Activated effector memory CD4-positive, alpha-beta T cell treated with Interleukin-2 at 50 U/mL for 16 hours (primary cell): ENCODE data around the gene TOR1B.
"Not testable (repeated sequence)": the region's sequence is repeated elsewhere in the genome, so short reads cannot be mapped to it uniquely, and the experiment has no call there.

ENCODE experiments used
- DNase-seq: peaks from one replicate; pipeline ENCODE4 v3.0.0-alpha.2; 2020

Gene TOR1B

GRCh38 chr9:129802833-129803675 lies at the start of gene TOR1B:
TOR1B (plus strand) TSS chr9:129803184; CDS start chr9:129803213, 29 bp downstream.
- peak; percentile 92 for DNase-seq

GRCh38 chr9:129755151-129755550 lies 47.8 kb upstream of the TOR1B start:
- DNase-seq: no peak

GRCh38 chr9:129756191-129756590 lies 46.8 kb upstream of the TOR1B start:
- no peak for DNase-seq

- DNase-seq: no peak
These were observed 45.9 kb upstream of the TOR1B start for GRCh38 chr9:129757045-129757444.

GRCh38 chr9:129759319-129759718 lies 43.7 kb upstream of the TOR1B start:
- DNase-seq: no peak

- DNase-seq: no peak
These were observed 43.0 kb upstream of the TOR1B start for GRCh38 chr9:129759804-129760502.

- not testable (repeated sequence) for DNase-seq
These were observed 42.2 kb upstream of the TOR1B start for GRCh38 chr9:129760784-129761183.

- DNase-seq: no peak
These were observed 41.6 kb upstream of the TOR1B start for GRCh38 chr9:129761293-129761900.

- no peak for DNase-seq
These were observed 41.0 kb upstream of the TOR1B start for GRCh38 chr9:129761901-129762369.

GRCh38 chr9:129762370-129762984 lies 40.5 kb upstream of the TOR1B start:
- not testable (repeated sequence) for DNase-seq

GRCh38 chr9:129762985-129763926 lies 39.7 kb upstream of the TOR1B start:
- no peak for DNase-seq

- no peak for DNase-seq
These were observed 37.1 kb upstream of the TOR1B start for GRCh38 chr9:129765764-129766317.

GRCh38 chr9:129768486-129768885 lies 34.5 kb upstream of the TOR1B start:
- DNase-seq: no peak

GRCh38 chr9:129769669-129770068 lies 33.3 kb upstream of the TOR1B start:
- no peak for DNase-seq

GRCh38 chr9:129770741-129771140 lies 32.2 kb upstream of the TOR1B start:
- no peak for DNase-seq

GRCh38 chr9:129773262-129774048 lies 29.5 kb upstream of the TOR1B start:
- DNase-seq: no peak

GRCh38 chr9:129774791-129775447 lies 28.1 kb upstream of the TOR1B start:
- no peak for DNase-seq

- DNase-seq: no peak
These were observed 27.6 kb upstream of the TOR1B start for GRCh38 chr9:129775448-129775798.

GRCh38 chr9:129776096-129776495 lies 26.9 kb upstream of the TOR1B start:
- not testable (repeated sequence) for DNase-seq

- DNase-seq: no peak
These were observed 26.4 kb upstream of the TOR1B start for GRCh38 chr9:129776566-129776937.
